CD14-positive monocyte (primary cell): ENCODE results near the gene MYO18A. TPM values are rescaled to one million over a fixed set of nuclear protein-coding genes. Genes with fewer than 3 reads are reported as not detected.

Experiments used
- DNase-seq, 3 donors: peaks; one replicate each; pipeline ENCODE4 v3.0.0-alpha.2; 2011 to 2022
- H2AFZ ChIP-seq: 2 replicates; pipeline ENCODE4 v1.6.0; 2012; ENCODE audit warnings: mild to moderate bottlenecking, low read depth, low read length, inconsistent platforms; ENCODE audit not compliant: insufficient read depth, poor library complexity, severe bottlenecking
- H3K27ac ChIP-seq, 2 donors: 1 replicate in 1 of 2; 2 replicates in 1 of 2; pipeline ENCODE4 v1.5.1; 2012 to 2013; ENCODE audit warnings: low read length in 2 of 2, control low read depth in 1 of 2, inconsistent platforms in 1 of 2, low read depth in 1 of 2, mild to moderate bottlenecking in 1 of 2
- H3K27me3 ChIP-seq, 2 donors: one replicate each; pipeline versions ENCODE4 v1.6.0 to v1.6.1; 2011 to 2013; ENCODE audit warnings: low read length in 2 of 2; ENCODE audit not compliant: control insufficient read depth in 2 of 2, insufficient read depth in 2 of 2
- H3K36me3 ChIP-seq, 2 donors: replicated peaks in 1 of 2; 1 replicate in 1 of 2; 2 replicates in 1 of 2; pipeline versions ENCODE4 v1.5.1 to v1.6.1; 2012 to 2013; ENCODE audit warnings: low read length in 2 of 2, control low read depth in 1 of 2, inconsistent platforms in 1 of 2, mild to moderate bottlenecking in 1 of 2; ENCODE audit not compliant: insufficient read depth in 2 of 2, control insufficient read depth in 1 of 2
- H3K4me1 ChIP-seq, 2 donors: 1 replicate in 1 of 2; 2 replicates in 1 of 2; pipeline versions ENCODE4 v1.5.1 to v1.6.1; 2012 to 2013; ENCODE audit warnings: low read length in 2 of 2, control low read depth in 1 of 2, inconsistent platforms in 1 of 2, mild to moderate bottlenecking in 1 of 2, moderate library complexity in 1 of 2; ENCODE audit not compliant: insufficient read depth in 2 of 2, control insufficient read depth in 1 of 2
- H3K4me2 ChIP-seq: replicated peaks from 2 replicates; pipeline ENCODE3; 2012; ENCODE audit warnings: low read length, moderate library complexity, mild to moderate bottlenecking; ENCODE audit not compliant: poor library complexity, severe bottlenecking; ENCODE audit errors: extremely low read depth
- H3K4me3 ChIP-seq, 3 experiments: fragments of 200-600 bp in 1 of 3; sonication (generic) in 1 of 3; replicated peaks in 1 of 3; 1 replicate in 2 of 3; 2 replicates in 1 of 3; pipeline ENCODE4 v1.5.1; 2011 to 2013; ENCODE audit warnings: low read length in 3 of 3, mild to moderate bottlenecking in 3 of 3, control low read depth in 2 of 3, low read depth in 2 of 3, inconsistent platforms in 1 of 3, moderate library complexity in 1 of 3
- H3K79me2 ChIP-seq: 2 replicates; pipeline ENCODE4 v1.6.0; 2012; ENCODE audit warnings: mild to moderate bottlenecking, control low read depth, inconsistent platforms, low read length, moderate library complexity; ENCODE audit not compliant: insufficient read depth
- H3K9ac ChIP-seq: 2 replicates; pipeline ENCODE4 v1.6.0; 2017; ENCODE audit warnings: low read length, mild to moderate bottlenecking; ENCODE audit not compliant: insufficient read depth, poor library complexity, severe bottlenecking
- H3K9me3 ChIP-seq, 2 donors: replicated peaks in 1 of 2; 1 replicate in 1 of 2; 2 replicates in 1 of 2; pipeline versions ENCODE4 v1.5.1 to v1.6.1; 2012 to 2013; ENCODE audit warnings: low read length in 2 of 2, control low read depth in 1 of 2; ENCODE audit not compliant: control insufficient read depth in 1 of 2, insufficient read depth in 1 of 2
- H4K20me1 ChIP-seq: 2 replicates; pipeline ENCODE4 v1.6.0; 2012; ENCODE audit warnings: mild to moderate bottlenecking, low read length, control low read depth, moderate library complexity; ENCODE audit not compliant: insufficient read depth
- H3K27ac Mint-ChIP-seq, 7 donors: one replicate each; pipeline ENCODE4 v1.8.0; 2020; ENCODE audit warnings: mild to moderate bottlenecking in 7 of 7, mixed read lengths in 7 of 7, moderate library complexity in 6 of 7, inconsistent platforms in 2 of 7
- H3K27me3 Mint-ChIP-seq, 3 donors: one replicate each; pipeline ENCODE4 v1.8.0; 2021 to 2022; ENCODE audit warnings: low read depth in 3 of 3, mild to moderate bottlenecking in 3 of 3, mixed read lengths in 3 of 3, moderate library complexity in 3 of 3, inconsistent platforms in 1 of 3
- H3K36me3 Mint-ChIP-seq, 2 donors: one replicate each; pipeline ENCODE4 v1.8.0; 2020; ENCODE audit warnings: mixed read lengths in 2 of 2, inconsistent platforms in 1 of 2, mild to moderate bottlenecking in 1 of 2
- H3K4me1 Mint-ChIP-seq: one replicate; pipeline ENCODE4 v1.8.0; 2020; ENCODE audit warnings: mild to moderate bottlenecking, mixed read lengths
- H3K4me3 Mint-ChIP-seq, 2 donors: one replicate each; pipeline ENCODE4 v1.8.0; 2020; ENCODE audit warnings: mild to moderate bottlenecking in 2 of 2, mixed read lengths in 2 of 2, moderate library complexity in 1 of 2
- H3K9me3 Mint-ChIP-seq, 7 donors: one replicate each; pipeline ENCODE4 v1.8.0; 2020 to 2022; ENCODE audit warnings: mixed read lengths in 7 of 7, mild to moderate bottlenecking in 6 of 7, moderate library complexity in 6 of 7, inconsistent platforms in 2 of 7
- WGBS: methylation state at CpG from one replicate; pipeline ENCODE4 v1.1.5; 2013; ENCODE audit warnings: missing lambda C conversion rate; ENCODE audit not compliant: insufficient coverage; 5-methylcytosine and 5-hydroxymethylcytosine counted together
- intact Hi-C, 2 donors: fragments of 100-400 bp; cut with micrococcal nuclease; formaldehyde crosslinking; loops; one replicate each; pipeline versions ENCODE4 v1.15.0 to v1.15.1; 2023
- polyA plus RNA-seq, 3 donors: library from polyadenylated mRNA; depleted of rRNA in 1 of 3; unstranded in 2 of 3; stranded (reverse) in 1 of 3; fragments of 300-500 nt in 2 of 3; fragments of >200 nt in 1 of 3; fragmentation: Illumina TruSeq in 2 of 3; gene quantifications; 1 replicate in 2 of 3; 2 replicates in 1 of 3; pipeline ENCODE4 v1.2.3, GENCODE V29; 2012 to 2021
- TF ChIP-seq, protein P1 (sequence below): fragments of 200-600 bp; IDR thresholded peaks from one replicate; pipeline ENCODE4 v1.8.0; 2022; ENCODE audit warnings: antibody characterized with exemption, mild to moderate bottlenecking

MYO18A gene
- polyA plus RNA-seq, 3 donors = 6.3 to 40.2 (median 11.0) TPM

DNA sequence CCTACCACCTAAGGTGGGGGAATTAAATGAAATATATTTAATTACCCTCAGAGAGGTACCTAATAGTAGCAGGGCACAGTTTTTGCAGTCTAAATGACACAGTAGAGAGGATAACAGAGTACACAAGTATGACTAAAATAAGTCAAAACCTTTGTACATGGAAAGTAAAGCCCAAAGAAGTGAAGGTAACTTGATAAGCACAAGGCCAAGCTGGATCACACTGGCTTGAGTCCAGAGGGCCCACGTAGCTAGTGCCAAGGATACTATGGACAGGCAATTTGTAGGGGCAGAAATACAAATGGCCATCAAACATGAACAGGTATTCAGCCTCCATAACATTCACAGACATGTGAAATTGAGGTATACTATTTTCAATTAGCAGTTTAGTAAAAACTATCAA is 7.6 kb downstream of the MYO18A start:
- intact Hi-C loops = no loop called here
- H3K79me2 ChIP-seq = no peaks in the 10 kb centered on the region
- no peak overlapping the region for H3K4me3 Mint-ChIP-seq

DNA sequence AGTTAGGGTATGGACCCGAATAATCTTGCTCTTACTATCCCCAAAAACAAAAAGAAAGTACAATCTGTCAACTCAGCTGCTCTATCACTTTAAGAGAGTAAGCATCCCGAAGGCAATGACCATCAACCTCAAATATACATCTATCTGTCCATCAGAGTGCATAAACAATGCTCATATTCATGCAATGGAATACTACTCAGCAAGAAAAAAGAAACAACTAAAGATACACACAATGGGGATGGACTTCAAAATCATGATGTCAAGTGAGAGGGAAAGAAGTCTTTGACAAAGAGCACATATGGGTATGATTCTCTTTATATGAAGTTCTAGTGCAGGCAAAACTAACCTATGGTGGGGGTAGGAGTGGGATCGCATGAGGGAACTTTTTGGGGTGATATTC is 9.5 kb downstream of the MYO18A start:
- H3K36me3 ChIP-seq = peaks cover 6 to 8% of the 10 kb centered on the region in 2 donors
- TF ChIP-seq, protein P1, sequence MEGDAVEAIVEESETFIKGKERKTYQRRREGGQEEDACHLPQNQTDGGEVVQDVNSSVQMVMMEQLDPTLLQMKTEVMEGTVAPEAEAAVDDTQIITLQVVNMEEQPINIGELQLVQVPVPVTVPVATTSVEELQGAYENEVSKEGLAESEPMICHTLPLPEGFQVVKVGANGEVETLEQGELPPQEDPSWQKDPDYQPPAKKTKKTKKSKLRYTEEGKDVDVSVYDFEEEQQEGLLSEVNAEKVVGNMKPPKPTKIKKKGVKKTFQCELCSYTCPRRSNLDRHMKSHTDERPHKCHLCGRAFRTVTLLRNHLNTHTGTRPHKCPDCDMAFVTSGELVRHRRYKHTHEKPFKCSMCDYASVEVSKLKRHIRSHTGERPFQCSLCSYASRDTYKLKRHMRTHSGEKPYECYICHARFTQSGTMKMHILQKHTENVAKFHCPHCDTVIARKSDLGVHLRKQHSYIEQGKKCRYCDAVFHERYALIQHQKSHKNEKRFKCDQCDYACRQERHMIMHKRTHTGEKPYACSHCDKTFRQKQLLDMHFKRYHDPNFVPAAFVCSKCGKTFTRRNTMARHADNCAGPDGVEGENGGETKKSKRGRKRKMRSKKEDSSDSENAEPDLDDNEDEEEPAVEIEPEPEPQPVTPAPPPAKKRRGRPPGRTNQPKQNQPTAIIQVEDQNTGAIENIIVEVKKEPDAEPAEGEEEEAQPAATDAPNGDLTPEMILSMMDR = no peak
- no peak overlapping the region for H3K4me3 ChIP-seq
- H3K9ac ChIP-seq = no peak overlapping the region
- Mint-ChIP-seq H3K4me3 (no peak overlapping the region), H3K27ac (no peak overlapping the region), H3K36me3 (peaks cover 14% of the 10 kb centered on the region in 2 donors), H3K27me3 (peaks cover 0 to 3% (median 1%) of the 10 kb centered on the region in 3 donors), H3K9me3 (peaks cover 0 to 3% (median 0%) of the 10 kb centered on the region in 7 donors), H3K4me1 (peaks cover 5% of the 10 kb centered on the region)
- H3K9me3 ChIP-seq = no peaks in the 10 kb centered on the region
- H3K79me2 ChIP-seq = no peaks in the 10 kb centered on the region
- no peak for DNase-seq
- H3K4me2 ChIP-seq = no peak overlapping the region
- no peaks in the 10 kb centered on the region for H3K27me3 ChIP-seq
- H2AFZ ChIP-seq = no peak overlapping the region
- H3K27ac ChIP-seq = no peak overlapping the region
- intact Hi-C loops = no loop called here
- WGBS = 89% methylated on average over 1 of the region's 3 CpGs
- no peaks in the 10 kb centered on the region for H4K20me1 ChIP-seq
- H3K4me1 ChIP-seq = no peaks in the 10 kb centered on the region

More for the DNA sequence above, 7.6 kb downstream of the MYO18A start:
- H3K9ac ChIP-seq = no peak overlapping the region
- H3K9me3 ChIP-seq = no peaks in the 10 kb centered on the region
- peaks cover 3 to 7% of the 10 kb centered on the region in 2 donors for H3K36me3 Mint-ChIP-seq
- H3K27ac ChIP-seq = no peak overlapping the region
- H3K4me1 ChIP-seq = peaks cover 12 to 14% of the 10 kb centered on the region in 2 donors
- H3K4me1 Mint-ChIP-seq = peaks cover 20% of the 10 kb centered on the region
- no peak overlapping the region for H3K27ac Mint-ChIP-seq
- DNase-seq = no peak
- peaks cover 0 to 3% (median 0%) of the 10 kb centered on the region in 7 donors for H3K9me3 Mint-ChIP-seq
- H3K27me3 Mint-ChIP-seq = peaks cover 4 to 20% (median 18%) of the 10 kb centered on the region in 3 donors
- TF ChIP-seq, protein P1 = no peak
- no peaks in the 10 kb centered on the region for H4K20me1 ChIP-seq
- no peak overlapping the region for H2AFZ ChIP-seq
- no CpG with 5 or more reads among the region's 1 CpG for WGBS
- no peaks in the 10 kb centered on the region for H3K36me3 ChIP-seq
- H3K27me3 ChIP-seq = peaks cover 0 to 12% of the 10 kb centered on the region in 2 donors
- H3K4me2 ChIP-seq = no peak overlapping the region
- no peak overlapping the region for H3K4me3 ChIP-seq
